Muscle layer of duodenum (tissue), 2 donors: ENCODE data around the gene MAST3.
A peak's percentile ranks its signal among the peaks of the same experiment; 100 is the strongest.

ENCODE experiments used
- H3K27ac ChIP-seq: one replicate; pipeline ENCODE4 v1.7.0; 2013; ENCODE audit warnings: mild to moderate bottlenecking, low read length
- H3K27me3 ChIP-seq: one replicate; pipeline ENCODE4 v1.7.0; 2013; ENCODE audit warnings: low read depth, mild to moderate bottlenecking, control low read depth, low read length
- H3K36me3 ChIP-seq, 2 donors: one replicate each; pipeline ENCODE4 v1.7.0; 2013; ENCODE audit warnings: low read length in 2 of 2, control low read depth in 1 of 2, mild to moderate bottlenecking in 1 of 2; ENCODE audit not compliant: insufficient read depth in 2 of 2, control insufficient read depth in 1 of 2
- H3K4me1 ChIP-seq, 2 donors: one replicate each; pipeline ENCODE4 v1.7.0; 2013; ENCODE audit warnings: low read length in 2 of 2, mild to moderate bottlenecking in 2 of 2, control low read depth in 1 of 2, moderate library complexity in 1 of 2; ENCODE audit not compliant: insufficient read depth in 2 of 2, control insufficient read depth in 1 of 2
- H3K4me3 ChIP-seq, 2 donors: one replicate each; pipeline ENCODE4 v1.7.0; 2013; ENCODE audit warnings: low read length in 2 of 2, low read depth in 1 of 2, mild to moderate bottlenecking in 1 of 2
- H3K9me3 ChIP-seq, 2 donors: one replicate each; pipeline ENCODE4 v1.7.0; 2013; ENCODE audit warnings: low read length in 2 of 2, control low read depth in 1 of 2, mild to moderate bottlenecking in 1 of 2; ENCODE audit not compliant: control insufficient read depth in 1 of 2
- donor health status: healthy.

MAST3 gene

DNA sequence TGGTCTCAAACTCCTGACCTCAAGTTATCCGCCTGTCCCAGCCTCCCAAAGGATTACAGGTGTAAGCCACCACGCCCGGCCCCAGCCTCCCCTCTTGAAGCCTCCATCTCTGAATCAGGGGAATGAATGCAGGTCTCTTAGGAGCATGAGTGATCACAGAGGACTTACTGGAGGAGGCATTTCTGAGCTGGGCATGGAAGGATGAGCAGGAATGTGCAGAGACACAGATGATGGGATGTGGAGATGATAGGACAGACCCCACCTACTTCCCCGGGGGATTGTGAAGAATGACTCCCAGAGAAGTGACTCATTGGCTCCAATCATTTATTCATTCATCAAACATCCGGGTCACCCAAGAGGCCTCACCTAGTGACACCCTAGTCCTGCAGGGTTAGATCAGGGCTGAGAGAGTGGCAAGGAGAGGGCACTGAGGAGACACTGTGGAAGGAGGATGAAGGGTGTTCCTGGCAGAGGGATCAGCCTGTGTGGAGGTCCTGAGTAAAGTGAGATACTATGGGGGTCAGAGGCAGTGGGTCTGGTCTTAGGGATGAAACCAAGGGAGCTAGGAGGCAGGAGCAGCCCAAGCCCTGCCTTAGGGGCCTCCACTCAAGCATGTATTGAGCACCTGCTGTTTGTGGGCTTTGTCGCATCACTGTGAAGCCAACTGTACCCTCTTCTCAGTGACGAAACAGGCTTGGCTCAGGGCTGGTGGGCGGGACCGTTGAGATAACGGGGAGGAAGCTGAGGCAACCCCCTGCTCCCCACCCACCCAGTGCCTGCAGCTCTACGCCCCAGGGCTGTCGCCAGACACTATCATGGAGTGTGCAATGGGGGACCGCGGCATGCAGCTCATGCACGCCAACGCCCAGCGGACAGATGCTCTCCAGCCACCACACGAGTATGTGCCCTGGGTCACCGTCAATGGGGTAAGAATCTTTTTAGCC lies 79.1 kb downstream of the MAST3 start:
- H3K36me3 ChIP-seq = peaks cover 0 to 5% of the 10 kb centered on the region in 2 donors
- H3K27me3 ChIP-seq = no peaks in the 10 kb centered on the region
- H3K4me1 ChIP-seq = peaks cover 3 to 6% of the 10 kb centered on the region in 2 donors
- no peak overlapping the region for H3K27ac ChIP-seq
- no peaks in the 10 kb centered on the region for H3K9me3 ChIP-seq
- no peak overlapping the region for H3K4me3 ChIP-seq

DNA sequence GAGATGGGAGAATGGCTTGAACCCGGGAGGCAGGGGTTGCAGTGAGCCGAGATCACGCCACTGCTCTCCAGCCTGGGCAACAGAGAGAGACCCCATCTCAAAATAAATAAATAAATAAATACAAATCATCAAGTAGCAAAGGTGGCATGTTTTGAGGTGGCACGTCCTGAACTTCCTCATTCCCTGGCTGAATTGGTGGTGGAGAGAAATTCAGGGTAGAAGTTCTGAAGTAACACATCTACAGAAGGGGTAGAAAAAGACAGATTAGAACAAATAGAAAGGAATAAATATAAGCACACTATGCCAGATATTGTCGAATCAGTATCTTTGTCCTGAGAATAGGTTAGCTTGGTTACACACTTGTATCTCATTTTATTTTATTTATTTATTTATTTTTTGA lies 82.4 kb downstream of the MAST3 start:
- peaks cover 0 to 5% of the 10 kb centered on the region in 2 donors for H3K36me3 ChIP-seq
- no peaks in the 10 kb centered on the region for H3K4me1 ChIP-seq

DNA sequence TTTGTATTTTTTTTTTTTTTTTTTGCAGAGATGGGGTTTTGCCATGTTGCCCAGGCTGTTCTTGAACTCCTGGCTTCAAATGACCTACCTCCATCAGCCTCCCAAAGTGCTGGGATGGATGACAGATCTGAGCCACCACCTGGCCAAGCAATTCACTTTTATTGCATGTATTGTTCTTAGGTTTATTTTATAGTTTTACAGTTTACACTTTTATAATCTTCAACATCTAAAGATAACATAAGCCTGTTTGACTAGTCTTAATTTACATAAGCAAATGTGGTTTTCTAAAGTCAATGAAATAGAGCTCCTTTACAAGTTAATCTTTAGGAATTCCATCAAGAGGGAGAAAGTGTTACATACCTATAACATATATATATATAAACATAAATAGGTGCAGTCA lies 86.0 kb downstream of the MAST3 start:
- no peaks in the 10 kb centered on the region for H3K4me1 ChIP-seq
- no peaks in the 10 kb centered on the region for H3K9me3 ChIP-seq
- no peak overlapping the region for H3K4me3 ChIP-seq
- H3K36me3 ChIP-seq = no peaks in the 10 kb centered on the region
- H3K27me3 ChIP-seq = no peaks in the 10 kb centered on the region
- H3K27ac ChIP-seq = no peak overlapping the region

More for the DNA sequence above, 82.4 kb downstream of the MAST3 start:
- Histone ChIP-seq H3K9me3 (no peaks in the 10 kb centered on the region), H3K27me3 (no peaks in the 10 kb centered on the region), H3K4me3 (no peak overlapping the region), H3K27ac (no peak overlapping the region)

DNA sequence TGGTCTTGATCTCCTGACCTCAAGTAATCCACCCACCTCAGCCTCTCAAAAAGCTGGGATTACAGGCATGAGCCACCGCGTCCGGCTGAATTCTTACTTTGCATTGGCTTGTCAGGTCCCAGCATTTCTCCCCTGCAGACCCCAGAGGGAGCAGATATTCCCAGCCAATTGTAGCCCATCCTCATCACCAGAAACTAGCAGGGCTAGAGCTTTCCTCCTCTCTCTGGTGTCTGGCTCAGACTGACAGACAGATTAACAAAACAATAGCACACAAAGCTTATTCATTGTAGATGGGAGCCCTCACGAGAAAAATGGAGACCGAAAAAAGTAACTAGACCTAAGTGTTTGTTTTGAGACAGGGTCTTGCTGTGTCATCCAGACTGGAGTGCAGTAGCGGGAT lies 88.0 kb downstream of the MAST3 start:
- no peaks in the 10 kb centered on the region for H3K4me1 ChIP-seq
- H3K27me3 ChIP-seq = no peaks in the 10 kb centered on the region
- H3K36me3 ChIP-seq = no peaks in the 10 kb centered on the region
- H3K9me3 ChIP-seq = no peaks in the 10 kb centered on the region
- H3K27ac ChIP-seq = no peak overlapping the region
- no peak overlapping the region for H3K4me3 ChIP-seq

DNA sequence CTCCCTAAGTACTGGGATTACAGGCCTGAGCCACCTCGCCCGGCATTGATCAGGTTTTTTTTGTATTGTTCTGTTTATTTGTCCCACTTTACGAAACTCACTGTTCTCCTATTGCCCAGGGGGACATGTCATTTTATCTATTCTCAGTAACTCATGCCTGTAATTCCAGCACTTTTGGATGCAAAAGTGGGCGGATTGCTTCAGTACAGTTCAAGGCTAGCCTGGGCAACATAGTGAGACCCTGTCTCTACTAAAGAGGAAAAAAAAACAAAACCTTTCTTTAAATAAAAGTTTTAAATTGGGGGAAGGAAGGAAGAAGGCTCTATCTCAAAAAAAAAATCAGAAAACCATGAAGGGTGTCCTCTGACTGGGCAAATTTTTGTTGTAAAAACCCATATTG lies 92.7 kb downstream of the MAST3 start:
- peaks cover 0 to 3% of the 10 kb centered on the region in 2 donors for H3K36me3 ChIP-seq
- peaks cover 8 to 24% of the 10 kb centered on the region in 2 donors for H3K4me1 ChIP-seq
- no peak overlapping the region for H3K4me3 ChIP-seq
- H3K27me3 ChIP-seq = no peaks in the 10 kb centered on the region
- H3K27ac ChIP-seq = no peak overlapping the region
- H3K9me3 ChIP-seq = no peaks in the 10 kb centered on the region

DNA sequence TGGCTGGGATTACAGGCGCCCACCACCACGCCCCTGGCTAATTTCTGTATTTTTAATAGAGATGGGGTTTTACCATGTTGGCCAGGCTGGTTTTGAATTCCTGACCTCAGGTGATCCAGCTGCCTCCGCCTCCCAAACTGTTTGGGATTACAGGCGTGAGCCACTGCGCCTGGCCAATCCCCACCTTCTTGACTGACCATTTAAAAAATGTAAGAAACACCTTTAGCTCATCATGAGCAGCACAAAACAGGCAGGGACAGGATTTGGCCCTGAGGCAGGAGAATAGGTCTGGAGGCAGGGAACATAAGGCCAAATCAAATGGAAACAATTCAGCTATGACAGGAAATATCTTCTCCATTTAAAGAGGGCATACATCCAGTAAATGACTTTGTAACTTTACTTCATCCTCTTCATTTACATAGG lies 94.1 kb downstream of the MAST3 start:
- Histone ChIP-seq H3K4me1 (peaks cover 8 to 24% of the 10 kb centered on the region in 2 donors), H3K27ac (peak overlapping the region; percentile 93), H3K27me3 (no peaks in the 10 kb centered on the region), H3K4me3 (peak overlapping the region; percentile 72 to 81), H3K9me3 (no peaks in the 10 kb centered on the region), H3K36me3 (peaks cover 0 to 10% of the 10 kb centered on the region in 2 donors)

DNA sequence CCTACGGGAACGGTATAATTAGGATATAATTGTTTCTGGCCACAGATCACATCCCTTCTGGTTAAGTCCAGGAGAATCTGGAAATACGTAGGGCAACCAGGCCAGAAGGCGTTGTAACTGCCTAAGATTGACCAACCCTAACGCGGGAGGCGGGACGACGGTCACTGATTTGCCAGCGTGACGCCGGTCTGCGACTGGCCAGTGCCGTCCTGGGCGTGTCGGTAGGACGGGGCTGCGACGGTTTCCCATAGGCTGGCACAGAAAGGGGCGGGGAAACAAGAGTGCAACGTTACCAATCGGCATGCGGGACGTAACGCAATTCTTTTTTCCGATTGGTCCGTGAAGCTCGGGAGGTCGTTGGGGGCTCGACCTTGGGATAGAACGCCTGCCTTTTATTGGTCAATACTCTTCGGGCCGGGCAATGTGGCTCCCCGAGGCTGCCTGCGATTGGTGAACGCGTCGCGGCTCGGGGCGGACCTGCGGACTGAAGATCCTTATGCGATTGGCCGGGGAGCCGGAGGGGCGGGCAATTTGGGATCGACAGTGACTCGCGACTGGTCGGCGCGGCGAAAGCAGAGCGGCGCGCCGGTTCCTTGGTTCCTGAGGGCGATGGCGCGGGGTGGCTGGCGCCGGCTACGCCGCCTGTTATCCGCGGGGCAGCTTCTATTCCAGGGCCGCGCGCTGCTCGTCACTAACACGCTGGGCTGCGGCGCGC lies 95.3 kb downstream of the MAST3 start, which contains the start of gene MPV17L2:
Gene MPV17L2, plus strand, starts transcription at position 546 of the 715 bp plus-strand sequence. Its CDS starts 64 bp downstream, at position 610.
- H3K4me1 ChIP-seq = peaks cover 8 to 24% of the 10 kb centered on the region in 2 donors
- peak within 1 kb of the TSS; percentile 93 for H3K27ac ChIP-seq
- peaks cover 0 to 17% of the 10 kb centered on the region in 2 donors for H3K36me3 ChIP-seq
- peak within 1 kb of the TSS; percentile 72 to 81 for H3K4me3 ChIP-seq
- no peaks in the 10 kb centered on the region for H3K9me3 ChIP-seq
- no peaks in the 10 kb centered on the region for H3K27me3 ChIP-seq

DNA sequence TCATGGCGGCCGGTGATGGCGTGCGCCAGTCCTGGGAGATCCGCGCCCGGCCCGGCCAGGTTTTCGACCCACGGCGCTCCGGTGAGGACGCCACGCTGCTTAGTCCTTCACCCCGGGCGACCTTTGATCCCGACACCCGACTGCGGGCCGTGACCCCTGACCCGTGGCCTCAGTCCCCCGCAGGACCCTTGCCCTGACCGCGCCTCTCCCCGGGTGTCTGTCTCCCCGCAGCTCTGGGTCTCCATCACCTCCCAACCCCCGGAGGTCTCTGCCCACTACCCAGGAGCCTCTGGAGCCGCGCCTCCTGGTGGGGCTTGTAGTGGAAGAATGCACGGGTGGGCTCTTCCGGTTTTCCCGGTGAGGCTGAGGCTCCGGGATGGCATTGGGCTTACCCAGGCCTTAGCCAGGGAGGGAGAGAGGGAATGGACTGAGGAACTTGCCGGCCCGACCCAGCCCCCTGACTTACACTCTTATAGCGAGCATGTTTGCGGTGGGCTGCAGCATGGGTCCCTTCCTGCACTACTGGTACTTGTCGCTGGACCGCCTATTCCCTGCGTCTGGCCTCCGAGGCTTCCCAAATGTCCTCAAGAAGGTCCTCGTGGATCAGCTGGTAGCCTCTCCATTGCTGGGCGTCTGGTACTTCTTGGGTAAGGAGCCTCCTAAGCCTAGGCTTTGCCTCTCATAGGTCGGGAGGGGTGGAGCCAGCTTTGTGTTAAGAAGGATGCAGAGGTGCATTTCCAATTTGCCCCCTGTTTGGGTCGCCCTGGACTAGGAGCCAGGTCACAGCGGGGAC lies 96.0 kb downstream of the MAST3 start:
- H3K27ac ChIP-seq = peak overlapping the region; percentile 60
- no peaks in the 10 kb centered on the region for H3K27me3 ChIP-seq
- peaks cover 8 to 24% of the 10 kb centered on the region in 2 donors for H3K4me1 ChIP-seq
- H3K4me3 ChIP-seq = peak overlapping the region; percentile 67 to 70
- no peaks in the 10 kb centered on the region for H3K9me3 ChIP-seq
- H3K36me3 ChIP-seq = peaks cover 7 to 25% of the 10 kb centered on the region in 2 donors

DNA sequence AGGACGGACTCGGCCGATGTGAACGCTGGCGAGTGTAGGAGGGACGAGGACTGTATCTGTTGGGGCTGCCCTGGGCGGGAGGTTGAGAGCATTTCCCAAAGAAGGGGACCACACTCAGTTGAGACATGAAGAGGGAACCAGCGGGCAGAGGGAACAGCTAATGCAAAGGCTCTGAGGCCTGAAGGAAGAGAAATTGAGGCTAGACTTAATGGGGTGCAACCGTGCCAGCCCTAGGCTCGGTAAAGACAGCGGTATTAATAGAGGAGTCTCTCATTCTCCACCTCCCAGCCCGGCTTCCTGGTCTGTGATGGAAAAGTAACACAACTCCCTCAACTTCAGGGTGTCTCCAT lies 96.6 kb downstream of the MAST3 start:
- peak overlapping the region; percentile 67 to 70 for H3K4me3 ChIP-seq
- no peaks in the 10 kb centered on the region for H3K27me3 ChIP-seq
- peaks cover 8 to 24% of the 10 kb centered on the region in 2 donors for H3K4me1 ChIP-seq
- no peaks in the 10 kb centered on the region for H3K9me3 ChIP-seq
- H3K36me3 ChIP-seq = peaks cover 8 to 25% of the 10 kb centered on the region in 2 donors
- H3K27ac ChIP-seq = peak overlapping the region; percentile 60

DNA sequence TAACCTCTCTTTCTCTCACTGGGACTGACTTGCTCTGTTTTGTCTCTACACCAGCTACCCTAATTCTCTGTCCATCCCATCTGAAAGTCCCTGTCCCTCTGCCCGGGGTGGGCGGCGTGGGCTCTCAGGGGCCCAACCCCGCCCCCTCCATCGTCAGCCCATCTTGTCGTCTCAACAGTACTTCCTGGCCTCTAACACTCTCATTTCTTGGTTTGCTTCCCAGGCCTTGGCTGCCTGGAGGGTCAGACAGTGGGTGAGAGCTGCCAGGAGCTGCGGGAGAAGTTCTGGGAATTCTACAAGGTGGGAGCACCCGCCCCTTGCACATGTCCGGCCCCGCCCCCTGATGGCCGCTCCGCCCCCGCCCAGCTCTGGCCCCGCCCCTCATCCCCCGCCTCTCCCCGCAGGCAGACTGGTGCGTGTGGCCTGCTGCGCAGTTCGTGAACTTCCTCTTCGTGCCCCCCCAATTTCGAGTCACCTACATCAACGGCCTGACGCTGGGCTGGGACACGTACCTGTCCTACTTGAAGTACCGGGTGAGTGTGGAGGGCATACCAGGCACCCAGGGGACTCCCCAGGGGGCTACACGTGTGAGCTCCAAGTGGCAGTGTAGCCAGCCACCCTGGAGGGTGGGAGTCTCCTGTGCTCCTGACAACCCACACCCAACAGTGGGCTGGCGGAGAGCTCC lies 97.1 kb downstream of the MAST3 start:
- peaks cover 8 to 25% of the 10 kb centered on the region in 2 donors for H3K36me3 ChIP-seq
- peak overlapping the region; percentile 60 for H3K27ac ChIP-seq
- H3K4me3 ChIP-seq = peak overlapping the region in 1 of 2 donors; percentile 70
- no peaks in the 10 kb centered on the region for H3K27me3 ChIP-seq
- no peaks in the 10 kb centered on the region for H3K9me3 ChIP-seq
- H3K4me1 ChIP-seq = peaks cover 8 to 24% of the 10 kb centered on the region in 2 donors
